ENCODE data around the gene DTX2.
"Not testable (repeated sequence)": the region's sequence is repeated elsewhere in the genome, so short reads cannot be mapped to it uniquely, and the experiment has no call there.

DNA sequence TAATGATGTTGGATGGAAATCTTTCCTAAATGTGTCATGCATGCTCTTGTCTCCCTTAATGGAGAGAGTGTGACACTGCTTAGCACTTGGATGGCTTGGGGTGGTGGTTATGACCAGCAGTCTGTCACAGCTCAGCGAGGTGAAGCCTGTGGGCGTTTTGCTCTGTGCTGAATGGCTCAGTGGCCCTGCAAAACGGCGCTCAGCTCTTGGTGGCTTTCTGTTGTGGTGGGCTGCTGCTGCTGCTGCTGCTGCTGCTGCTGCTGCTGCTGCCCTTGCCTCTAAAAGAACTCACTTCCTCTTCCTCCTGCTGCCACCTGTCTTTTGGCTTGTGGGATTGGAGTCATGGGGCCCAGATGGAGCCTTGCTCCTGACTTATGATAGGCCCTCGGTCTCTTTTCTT lies 25.1 kb downstream of the DTX2 start:
- TF ChIP-seq, protein P1, sequence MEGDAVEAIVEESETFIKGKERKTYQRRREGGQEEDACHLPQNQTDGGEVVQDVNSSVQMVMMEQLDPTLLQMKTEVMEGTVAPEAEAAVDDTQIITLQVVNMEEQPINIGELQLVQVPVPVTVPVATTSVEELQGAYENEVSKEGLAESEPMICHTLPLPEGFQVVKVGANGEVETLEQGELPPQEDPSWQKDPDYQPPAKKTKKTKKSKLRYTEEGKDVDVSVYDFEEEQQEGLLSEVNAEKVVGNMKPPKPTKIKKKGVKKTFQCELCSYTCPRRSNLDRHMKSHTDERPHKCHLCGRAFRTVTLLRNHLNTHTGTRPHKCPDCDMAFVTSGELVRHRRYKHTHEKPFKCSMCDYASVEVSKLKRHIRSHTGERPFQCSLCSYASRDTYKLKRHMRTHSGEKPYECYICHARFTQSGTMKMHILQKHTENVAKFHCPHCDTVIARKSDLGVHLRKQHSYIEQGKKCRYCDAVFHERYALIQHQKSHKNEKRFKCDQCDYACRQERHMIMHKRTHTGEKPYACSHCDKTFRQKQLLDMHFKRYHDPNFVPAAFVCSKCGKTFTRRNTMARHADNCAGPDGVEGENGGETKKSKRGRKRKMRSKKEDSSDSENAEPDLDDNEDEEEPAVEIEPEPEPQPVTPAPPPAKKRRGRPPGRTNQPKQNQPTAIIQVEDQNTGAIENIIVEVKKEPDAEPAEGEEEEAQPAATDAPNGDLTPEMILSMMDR (IDR thresholded peaks at IDR 0.05; ENCODE audit: low read depth, low read length, poor library complexity, severe bottlenecking), result not testable (repeated sequence)
- TF ChIP-seq EZH2phosphoT487 (IDR thresholded peaks at IDR 0.05; ENCODE audit: borderline replicate concordance, low read length), result not testable (repeated sequence)
